ENCODE data around the gene HTR5A. TPM values are rescaled to one million over a fixed set of nuclear protein-coding genes. Genes with fewer than 3 reads are reported as not detected.

Gene HTR5A
- total RNA-seq, 4 donors from 2014 or later: not detected

- H3K4me1 ChIP-seq: no peaks in the 10 kb centered on the region
- H3K27ac ChIP-seq (replicated peaks in 1 of 4): no peak overlapping the region
- no peaks in the 10 kb centered on the region for H3K36me3 ChIP-seq
- intact Hi-C loops (cut with DNase I): no loop called here
- H3K27me3 ChIP-seq: peaks cover 0 to 12% (median 0%) of the 10 kb centered on the region in 4 donors
- H3K4me3 ChIP-seq: no peak overlapping the region
- H3K9me3 ChIP-seq: no peaks in the 10 kb centered on the region
- no peak for DNase-seq (ENCODE audit: extremely low spot score)
- 87% methylated on average over 4 of the region's 4 CpGs for WGBS
- no peak for TF ChIP-seq EP300 (IDR thresholded peaks at IDR 0.05)
- TF ChIP-seq POLR2A (IDR thresholded peaks at IDR 0.05; ENCODE audit: low read depth): no peak
- TF ChIP-seq POLR2AphosphoS5 (IDR thresholded peaks at IDR 0.05): no peak
- no peak for TF ChIP-seq CTCF (IDR thresholded peaks at IDR 0.05)
These were observed 18.8 kb upstream of the HTR5A start for GRCh38 chr7:155051355-155051754.

GRCh38 chr7:155053002-155053401 is 17.1 kb upstream of the HTR5A start:
- no peak for DNase-seq (ENCODE audit: extremely low spot score)
- no peaks in the 10 kb centered on the region for H3K9me3 ChIP-seq
- H3K4me1 ChIP-seq: no peaks in the 10 kb centered on the region
- 71% methylated on average over 12 of the region's 12 CpGs for WGBS
- no peak overlapping the region for H3K4me3 ChIP-seq
- no peaks in the 10 kb centered on the region for H3K36me3 ChIP-seq
- peaks cover 0 to 18% (median 0%) of the 10 kb centered on the region in 4 donors for H3K27me3 ChIP-seq
- intact Hi-C loops (cut with DNase I): no loop called here
- no peak overlapping the region for H3K27ac ChIP-seq (replicated peaks in 1 of 4)
- no peak for TF ChIP-seq POLR2AphosphoS5 (IDR thresholded peaks at IDR 0.05)
- no peak for TF ChIP-seq EP300 (IDR thresholded peaks at IDR 0.05)
- no peak for TF ChIP-seq CTCF (IDR thresholded peaks at IDR 0.05)
- no peak for TF ChIP-seq POLR2A (IDR thresholded peaks at IDR 0.05; ENCODE audit: low read depth)

GRCh38 chr7:155054761-155055160 is 15.4 kb upstream of the HTR5A start:
- WGBS: 79% methylated on average over 2 of the region's 2 CpGs
- intact Hi-C loops (cut with DNase I): no loop called here
- no peak for DNase-seq (ENCODE audit: extremely low spot score)

GRCh38 chr7:155057076-155057475 is 13.0 kb upstream of the HTR5A start:
- Histone ChIP-seq H3K4me1 (no peaks in the 10 kb centered on the region), H3K27ac (replicated peaks in 1 of 4) (no peak overlapping the region), H3K4me3 (no peak overlapping the region), H3K36me3 (no peaks in the 10 kb centered on the region), H3K27me3 (peaks cover 0 to 28% (median 0%) of the 10 kb centered on the region in 4 donors), H3K9me3 (no peaks in the 10 kb centered on the region)
- no peak for DNase-seq (ENCODE audit: extremely low spot score)
- TF ChIP-seq EP300 (IDR thresholded peaks at IDR 0.05) (no peak), CTCF (IDR thresholded peaks at IDR 0.05) (no peak), POLR2A (IDR thresholded peaks at IDR 0.05; ENCODE audit: low read depth) (no peak), POLR2AphosphoS5 (IDR thresholded peaks at IDR 0.05) (no peak)
- intact Hi-C loops (cut with DNase I): no loop called here
- 70% methylated on average over 7 of the region's 7 CpGs for WGBS

More at GRCh38 chr7:155054761-155055160, 15.4 kb upstream of the HTR5A start:
- no peak for TF ChIP-seq POLR2AphosphoS5 (IDR thresholded peaks at IDR 0.05)
- TF ChIP-seq CTCF (IDR thresholded peaks at IDR 0.05): no peak
- no peak for TF ChIP-seq POLR2A (IDR thresholded peaks at IDR 0.05; ENCODE audit: low read depth)
- TF ChIP-seq EP300 (IDR thresholded peaks at IDR 0.05): no peak
- Histone ChIP-seq H3K9me3 (no peaks in the 10 kb centered on the region), H3K27me3 (peaks cover 0 to 16% (median 0%) of the 10 kb centered on the region in 4 donors), H3K4me1 (no peaks in the 10 kb centered on the region), H3K36me3 (no peaks in the 10 kb centered on the region), H3K27ac (replicated peaks in 1 of 4) (no peak overlapping the region), H3K4me3 (no peak overlapping the region)

- no peak for TF ChIP-seq CTCF (IDR thresholded peaks at IDR 0.05)
- TF ChIP-seq POLR2AphosphoS5 (IDR thresholded peaks at IDR 0.05): no peak
- TF ChIP-seq POLR2A (IDR thresholded peaks at IDR 0.05; ENCODE audit: low read depth): no peak
- TF ChIP-seq EP300 (IDR thresholded peaks at IDR 0.05): no peak
These were observed 11.2 kb upstream of the HTR5A start for GRCh38 chr7:155058896-155059295.

More at GRCh38 chr7:155058896-155059295, 11.2 kb upstream of the HTR5A start:
- peaks cover 0 to 28% (median 0%) of the 10 kb centered on the region in 4 donors for H3K27me3 ChIP-seq
- no peaks in the 10 kb centered on the region for H3K4me1 ChIP-seq
- H3K27ac ChIP-seq (replicated peaks in 1 of 4): no peak overlapping the region
- no peak for DNase-seq (ENCODE audit: extremely low spot score)
- H3K4me3 ChIP-seq: no peak overlapping the region
- H3K9me3 ChIP-seq: no peaks in the 10 kb centered on the region
- no peaks in the 10 kb centered on the region for H3K36me3 ChIP-seq
- intact Hi-C loops (cut with DNase I): no loop called here
- WGBS: 76% methylated on average over 4 of the region's 4 CpGs

Data from esophagus muscularis mucosa (tissue), 4 donors.